ENCODE results near the gene ZNF417.

The ZNF417 gene

DNA sequence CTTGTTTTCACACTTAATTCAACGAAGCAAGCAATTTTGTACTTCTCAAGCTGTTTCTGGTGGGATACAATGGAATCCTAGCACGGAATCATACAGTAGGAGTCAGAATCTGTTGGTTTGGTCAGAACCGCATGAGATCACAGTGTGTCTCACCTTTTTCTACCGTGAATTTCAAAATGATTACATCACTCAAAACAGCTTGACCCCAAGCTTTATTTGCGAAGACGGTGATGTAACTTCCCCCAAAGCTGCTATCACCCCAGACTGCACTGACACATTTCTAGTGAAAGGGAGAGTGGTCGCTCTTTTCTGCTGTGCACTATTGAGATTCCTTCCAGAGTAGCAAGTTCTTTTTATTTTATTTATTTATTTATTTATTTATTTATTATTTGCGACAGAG, 48.4 kb upstream of the ZNF417 start:
- no peaks in the 10 kb centered on the region for H3K4me1 ChIP-seq (ENCODE audit: control insufficient read depth, insufficient read depth, low read length)
- H3K27ac ChIP-seq (ENCODE audit: extremely low read depth, low read depth, low read length) = no peak overlapping the region
- no peak overlapping the region for H3K4me3 ChIP-seq (ENCODE audit: low read depth, low read length)
- H3K9me3 ChIP-seq (ENCODE audit: control insufficient read depth, insufficient read depth, low read depth, low read length) = no peaks in the 10 kb centered on the region; the same call in none of the 2 replicates
- ChIA-PET CTCF (no interaction called here), POLR2A (no interaction called here)
- TF ChIP-seq ZNF37A (tag by site-specific recombination; IDR thresholded peaks at IDR 0.05) = no peak
- TF ChIP-seq ZFP69B (tag by site-specific recombination; IDR thresholded peaks at IDR 0.05) = no peak
- TF ChIP-seq ZNF426 (tag by site-specific recombination; IDR thresholded peaks at IDR 0.05) = peak; percentile 9; the same call in 1 of the 2 replicates
- TF ChIP-seq ZNF596 (tag by site-specific recombination; IDR thresholded peaks at IDR 0.05) = no peak
- no peak for TF ChIP-seq ZNF366 (tag by site-specific recombination; conservative IDR thresholded peaks at IDR 0.05)
- TF ChIP-seq ZNF791 (tag by site-specific recombination; IDR thresholded peaks at IDR 0.05) = no peak
- TF ChIP-seq ZNF610 (tag by site-specific recombination; IDR thresholded peaks at IDR 0.05; ENCODE audit: borderline replicate concordance) = no peak
- TF ChIP-seq, protein P1, sequence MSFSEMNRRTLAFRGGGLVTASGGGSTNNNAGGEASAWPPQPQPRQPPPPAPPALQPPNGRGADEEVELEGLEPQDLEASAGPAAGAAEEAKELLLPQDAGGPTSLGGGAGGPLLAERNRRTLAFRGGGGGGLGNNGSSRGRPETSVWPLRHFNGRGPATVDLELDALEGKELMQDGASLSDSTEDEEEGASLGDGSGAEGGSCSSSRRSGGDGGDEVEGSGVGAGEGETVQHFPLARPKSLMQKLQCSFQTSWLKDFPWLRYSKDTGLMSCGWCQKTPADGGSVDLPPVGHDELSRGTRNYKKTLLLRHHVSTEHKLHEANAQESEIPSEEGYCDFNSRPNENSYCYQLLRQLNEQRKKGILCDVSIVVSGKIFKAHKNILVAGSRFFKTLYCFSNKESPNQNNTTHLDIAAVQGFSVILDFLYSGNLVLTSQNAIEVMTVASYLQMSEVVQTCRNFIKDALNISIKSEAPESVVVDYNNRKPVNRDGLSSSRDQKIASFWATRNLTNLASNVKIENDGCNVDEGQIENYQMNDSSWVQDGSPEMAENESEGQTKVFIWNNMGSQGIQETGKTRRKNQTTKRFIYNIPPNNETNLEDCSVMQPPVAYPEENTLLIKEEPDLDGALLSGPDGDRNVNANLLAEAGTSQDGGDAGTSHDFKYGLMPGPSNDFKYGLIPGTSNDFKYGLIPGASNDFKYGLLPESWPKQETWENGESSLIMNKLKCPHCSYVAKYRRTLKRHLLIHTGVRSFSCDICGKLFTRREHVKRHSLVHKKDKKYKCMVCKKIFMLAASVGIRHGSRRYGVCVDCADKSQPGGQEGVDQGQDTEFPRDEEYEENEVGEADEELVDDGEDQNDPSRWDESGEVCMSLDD (tag by site-specific recombination; IDR thresholded peaks at IDR 0.05) = no peak
- TF ChIP-seq, protein P2, sequence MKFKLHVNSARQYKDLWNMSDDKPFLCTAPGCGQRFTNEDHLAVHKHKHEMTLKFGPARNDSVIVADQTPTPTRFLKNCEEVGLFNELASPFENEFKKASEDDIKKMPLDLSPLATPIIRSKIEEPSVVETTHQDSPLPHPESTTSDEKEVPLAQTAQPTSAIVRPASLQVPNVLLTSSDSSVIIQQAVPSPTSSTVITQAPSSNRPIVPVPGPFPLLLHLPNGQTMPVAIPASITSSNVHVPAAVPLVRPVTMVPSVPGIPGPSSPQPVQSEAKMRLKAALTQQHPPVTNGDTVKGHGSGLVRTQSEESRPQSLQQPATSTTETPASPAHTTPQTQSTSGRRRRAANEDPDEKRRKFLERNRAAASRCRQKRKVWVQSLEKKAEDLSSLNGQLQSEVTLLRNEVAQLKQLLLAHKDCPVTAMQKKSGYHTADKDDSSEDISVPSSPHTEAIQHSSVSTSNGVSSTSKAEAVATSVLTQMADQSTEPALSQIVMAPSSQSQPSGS (tag by site-specific recombination; IDR thresholded peaks at IDR 0.05; ENCODE audit: low read depth) = 0 out of 2 replicates have a peak, but pooled peaks have one; percentile 4
- no peak for TF ChIP-seq ZNF155 (tag by site-specific recombination; IDR thresholded peaks at IDR 0.05)
- no peak for TF ChIP-seq ZSCAN16 (tag by site-specific recombination; IDR thresholded peaks at IDR 0.05)
- no peak for TF ChIP-seq ZSCAN23 (tag by site-specific recombination; IDR thresholded peaks at IDR 0.05)
- no peak for TF ChIP-seq ZNF146 (tag by site-specific recombination; IDR thresholded peaks at IDR 0.05)
- H3K36me3 ChIP-seq (ENCODE audit: control insufficient read depth in 2 of 2, insufficient read depth in 1 of 2, low read length in 2 of 2) = no peaks in the 10 kb centered on the region

DNA sequence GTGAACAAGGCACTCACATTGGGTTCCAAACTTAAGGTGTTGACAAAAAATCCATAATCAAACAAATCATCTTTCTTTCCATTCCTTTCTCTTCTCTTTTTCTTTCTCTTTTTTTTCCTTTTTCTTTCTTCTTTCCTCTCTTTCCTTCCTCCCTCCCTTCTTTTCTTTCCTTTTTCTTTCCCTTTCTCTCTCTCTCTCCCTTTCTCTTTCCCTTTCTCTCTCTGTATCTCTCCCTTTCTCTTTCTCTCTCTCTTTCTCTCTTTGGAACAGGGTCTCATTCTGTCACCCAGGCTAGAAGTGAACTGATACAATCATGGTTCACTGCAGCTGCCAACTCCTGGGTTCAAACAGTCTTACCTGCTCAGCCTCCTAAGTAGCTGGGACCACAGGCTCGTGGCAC, 45.4 kb upstream of the ZNF417 start:
- CTCF ChIA-PET = interaction anchor here (0.6 to 0.7 kb wide), 2 partner anchors 8 to 192 kb away, joined by 4 to 5 read pairs; no protein-coding TSS in a partner anchor
- Histone ChIP-seq H3K36me3 (ENCODE audit: control insufficient read depth in 2 of 2, insufficient read depth in 1 of 2, low read length in 2 of 2) (no peaks in the 10 kb centered on the region; a peak in 1 of 3 replicates), H3K4me1 (ENCODE audit: control insufficient read depth, insufficient read depth, low read length) (no peaks in the 10 kb centered on the region), H3K27ac (ENCODE audit: extremely low read depth, low read depth, low read length) (no peak overlapping the region), H3K4me3 (ENCODE audit: low read depth, low read length) (no peak overlapping the region), H3K9me3 (ENCODE audit: control insufficient read depth, insufficient read depth, low read depth, low read length) (no peaks in the 10 kb centered on the region; the same call in none of the 2 replicates)
- POLR2A ChIA-PET = interaction anchor here (0.7 kb wide), 1 partner anchor 34 kb away, joined by 4 read pairs; no protein-coding TSS in a partner anchor
- TF ChIP-seq ZNF311 (tag by site-specific recombination; IDR thresholded peaks at IDR 0.05; ENCODE audit: borderline replicate concordance) (no peak), ZNF560 (tag by site-specific recombination; IDR thresholded peaks at IDR 0.05; ENCODE audit: borderline replicate concordance) (0 out of 2 replicates have a peak, but pooled peaks have one; percentile 15), PRDM1 (tag by site-specific recombination; IDR thresholded peaks at IDR 0.05) (peak; percentile 98), ZNF366 (tag by site-specific recombination; conservative IDR thresholded peaks at IDR 0.05) (0 out of 2 replicates have a peak, but pooled peaks have one; percentile 21)

DNA sequence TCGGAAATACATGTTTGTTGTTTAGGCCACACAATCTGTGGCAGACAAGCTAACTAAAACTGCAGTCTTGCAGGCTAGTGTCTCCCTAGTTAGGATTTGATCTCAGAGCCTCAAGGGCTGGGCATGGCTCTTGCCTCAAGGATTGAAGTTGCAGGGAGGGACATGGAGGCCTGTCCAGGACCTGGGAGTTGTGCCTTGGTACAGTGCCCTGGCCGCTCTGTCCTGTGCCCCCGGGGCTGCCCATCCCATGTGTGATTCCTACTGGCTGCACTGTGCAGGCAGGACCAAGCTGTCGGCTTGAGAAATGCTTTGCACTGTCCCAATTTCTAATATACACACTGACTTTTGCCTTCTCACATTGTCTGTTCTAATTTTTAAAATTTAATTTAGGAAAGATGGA, 38.6 kb upstream of the ZNF417 start:
- Histone ChIP-seq H3K9me3 (ENCODE audit: control insufficient read depth, insufficient read depth, low read depth, low read length) (no peaks in the 10 kb centered on the region; the same call in 1 of the 2 replicates), H3K27ac (ENCODE audit: extremely low read depth, low read depth, low read length) (no peak overlapping the region), H3K4me1 (ENCODE audit: control insufficient read depth, insufficient read depth, low read length) (no peaks in the 10 kb centered on the region), H3K4me3 (ENCODE audit: low read depth, low read length) (no peak overlapping the region), H3K36me3 (ENCODE audit: control insufficient read depth in 2 of 2, insufficient read depth in 1 of 2, low read length in 2 of 2) (no peaks in the 10 kb centered on the region; a peak in 1 of 3 replicates)
- POLR2A ChIA-PET = no interaction called here
- CTCF ChIA-PET = no interaction called here
- no peak for TF ChIP-seq PRDM1 (tag by site-specific recombination; IDR thresholded peaks at IDR 0.05)
- no peak for TF ChIP-seq GLI4 (tag by site-specific recombination; IDR thresholded peaks at IDR 0.05)
- no peak for TF ChIP-seq KLF1 (tag by site-specific recombination; IDR thresholded peaks at IDR 0.05)
- no peak for TF ChIP-seq ZSCAN23 (tag by site-specific recombination; IDR thresholded peaks at IDR 0.05)
- TF ChIP-seq ZNF350 (tag by site-specific recombination; IDR thresholded peaks at IDR 0.05) = no peak
- no peak for TF ChIP-seq ZNF341 (tag by site-specific recombination; IDR thresholded peaks at IDR 0.05; ENCODE audit: low read depth)
- TF ChIP-seq, protein P3, sequence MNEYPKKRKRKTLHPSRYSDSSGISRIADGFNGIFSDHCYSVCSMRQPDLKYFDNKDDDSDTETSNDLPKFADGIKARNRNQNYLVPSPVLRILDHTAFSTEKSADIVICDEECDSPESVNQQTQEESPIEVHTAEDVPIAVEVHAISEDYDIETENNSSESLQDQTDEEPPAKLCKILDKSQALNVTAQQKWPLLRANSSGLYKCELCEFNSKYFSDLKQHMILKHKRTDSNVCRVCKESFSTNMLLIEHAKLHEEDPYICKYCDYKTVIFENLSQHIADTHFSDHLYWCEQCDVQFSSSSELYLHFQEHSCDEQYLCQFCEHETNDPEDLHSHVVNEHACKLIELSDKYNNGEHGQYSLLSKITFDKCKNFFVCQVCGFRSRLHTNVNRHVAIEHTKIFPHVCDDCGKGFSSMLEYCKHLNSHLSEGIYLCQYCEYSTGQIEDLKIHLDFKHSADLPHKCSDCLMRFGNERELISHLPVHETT (tag by site-specific recombination; IDR thresholded peaks at IDR 0.05) = no peak
